NCI-H510A (cell line): ENCODE measurements around the gene GPC1.
A peak's percentile ranks its signal among the peaks of the same experiment; 100 is the strongest.
"Not testable (repeated sequence)": the region's sequence is repeated elsewhere in the genome, so short reads cannot be mapped to it uniquely, and the experiment has no call there.

ENCODE experiments used
- DNase-seq: peaks from one replicate; lab custom pipeline; 2025; lab: John Stamatoyannopoulos, UW

GPC1 gene, protein sequence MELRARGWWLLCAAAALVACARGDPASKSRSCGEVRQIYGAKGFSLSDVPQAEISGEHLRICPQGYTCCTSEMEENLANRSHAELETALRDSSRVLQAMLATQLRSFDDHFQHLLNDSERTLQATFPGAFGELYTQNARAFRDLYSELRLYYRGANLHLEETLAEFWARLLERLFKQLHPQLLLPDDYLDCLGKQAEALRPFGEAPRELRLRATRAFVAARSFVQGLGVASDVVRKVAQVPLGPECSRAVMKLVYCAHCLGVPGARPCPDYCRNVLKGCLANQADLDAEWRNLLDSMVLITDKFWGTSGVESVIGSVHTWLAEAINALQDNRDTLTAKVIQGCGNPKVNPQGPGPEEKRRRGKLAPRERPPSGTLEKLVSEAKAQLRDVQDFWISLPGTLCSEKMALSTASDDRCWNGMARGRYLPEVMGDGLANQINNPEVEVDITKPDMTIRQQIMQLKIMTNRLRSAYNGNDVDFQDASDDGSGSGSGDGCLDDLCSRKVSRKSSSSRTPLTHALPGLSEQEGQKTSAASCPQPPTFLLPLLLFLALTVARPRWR

DNA sequence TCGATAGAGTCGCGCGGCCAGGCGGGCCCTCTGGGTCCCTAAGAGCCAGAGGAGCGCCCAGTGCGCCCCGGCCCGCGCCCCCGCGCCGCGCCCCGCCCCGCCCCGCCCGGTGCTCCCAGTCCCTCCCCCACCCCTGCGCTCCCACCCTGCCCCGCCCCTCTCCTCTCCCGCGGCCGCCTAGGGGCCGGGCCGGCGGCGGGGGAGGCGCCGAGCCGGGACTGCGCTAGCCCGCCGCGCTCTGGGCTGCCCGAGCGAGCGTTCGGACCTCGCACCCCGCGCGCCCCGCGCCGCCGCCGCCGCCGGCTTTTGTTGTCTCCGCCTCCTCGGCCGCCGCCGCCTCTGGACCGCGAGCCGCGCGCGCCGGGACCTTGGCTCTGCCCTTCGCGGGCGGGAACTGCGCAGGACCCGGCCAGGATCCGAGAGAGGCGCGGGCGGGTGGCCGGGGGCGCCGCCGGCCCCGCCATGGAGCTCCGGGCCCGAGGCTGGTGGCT is at the start of gene GPC1:
TSS of gene GPC1 (plus strand) at position 207 of the 491 bp plus-strand sequence. CDS start at position 463, 256 bp downstream.
- DNase-seq = peak; percentile 44

DNA sequence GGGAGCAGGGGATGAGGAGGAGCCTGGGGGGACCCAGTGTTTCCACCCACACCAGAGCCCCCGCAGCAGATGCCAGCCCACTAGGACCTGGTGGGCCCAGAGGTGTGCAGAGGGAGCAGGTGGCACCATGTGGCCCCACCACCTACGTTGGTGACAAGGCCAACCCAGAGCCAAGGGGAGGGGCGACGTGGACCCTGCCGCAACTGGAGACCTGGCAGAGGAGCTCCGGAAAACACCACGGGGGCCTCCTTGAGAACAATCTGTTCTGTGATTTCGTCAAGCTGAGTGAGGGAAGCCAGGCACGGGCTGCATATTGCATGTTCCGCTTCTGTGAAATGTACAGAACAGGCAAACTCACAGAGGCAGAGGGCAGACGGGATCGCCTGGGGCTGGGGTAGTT is 49.1 kb upstream of the GPC1 start:
- DNase-seq = no peak

GRCh38 chr2:240386743-240387142 is 48.7 kb upstream of the GPC1 start:
- DNase-seq = not testable (repeated sequence)

DNA sequence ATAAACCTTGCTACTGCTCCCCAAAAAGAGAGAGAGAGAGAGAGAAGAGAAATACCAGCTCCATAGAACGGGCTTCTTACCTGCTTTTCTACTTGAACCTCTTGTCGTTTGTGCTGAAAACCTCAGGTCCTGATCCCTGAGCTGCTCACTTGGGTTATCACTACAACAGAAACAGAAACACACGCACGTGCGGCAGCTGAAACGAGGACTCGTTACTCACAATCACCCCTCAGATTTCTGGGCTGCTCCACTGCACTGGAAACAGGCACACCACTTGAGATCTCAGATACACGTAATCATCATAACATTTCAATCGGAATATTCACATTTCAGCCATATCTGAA is 48.2 kb upstream of the GPC1 start:
- DNase-seq = no peak

DNA sequence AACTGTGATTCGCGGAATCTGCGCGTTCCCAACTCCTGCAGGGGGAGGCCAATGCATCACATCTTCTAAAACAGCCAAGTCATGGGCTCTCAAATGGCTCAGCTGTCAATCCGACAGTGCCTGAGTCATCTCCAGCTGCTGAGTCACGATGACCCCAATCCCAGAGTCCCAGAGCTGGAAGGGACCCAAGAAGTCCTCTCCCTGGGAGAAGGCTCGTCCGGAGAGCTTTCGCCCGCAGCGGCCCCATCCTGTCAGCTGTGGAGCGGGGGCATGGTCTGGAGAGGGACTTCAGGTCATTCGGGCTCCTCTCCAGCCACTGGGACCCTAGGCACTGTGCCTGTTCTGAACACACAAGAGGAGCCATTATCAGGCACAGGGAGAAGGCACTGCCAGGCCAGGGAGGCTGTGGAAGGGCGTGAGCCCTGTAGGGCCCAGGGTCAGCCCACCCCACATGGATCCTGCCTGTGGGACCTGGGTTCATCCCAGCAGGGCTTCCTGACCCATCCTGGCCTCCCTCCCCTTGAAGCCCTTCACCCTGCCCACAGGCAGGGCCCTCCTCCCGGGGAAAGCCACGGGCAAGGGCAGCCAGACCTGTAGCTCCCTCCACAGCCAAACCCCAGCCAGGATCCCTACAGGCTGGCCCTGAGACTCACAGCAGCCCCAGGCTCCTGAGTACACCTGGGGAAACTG is 47.6 kb upstream of the GPC1 start:
- DNase-seq = no peak

- no peak for DNase-seq
Measured at GRCh38 chr2:240388471-240389301, 46.8 kb upstream of the GPC1 start.

DNA sequence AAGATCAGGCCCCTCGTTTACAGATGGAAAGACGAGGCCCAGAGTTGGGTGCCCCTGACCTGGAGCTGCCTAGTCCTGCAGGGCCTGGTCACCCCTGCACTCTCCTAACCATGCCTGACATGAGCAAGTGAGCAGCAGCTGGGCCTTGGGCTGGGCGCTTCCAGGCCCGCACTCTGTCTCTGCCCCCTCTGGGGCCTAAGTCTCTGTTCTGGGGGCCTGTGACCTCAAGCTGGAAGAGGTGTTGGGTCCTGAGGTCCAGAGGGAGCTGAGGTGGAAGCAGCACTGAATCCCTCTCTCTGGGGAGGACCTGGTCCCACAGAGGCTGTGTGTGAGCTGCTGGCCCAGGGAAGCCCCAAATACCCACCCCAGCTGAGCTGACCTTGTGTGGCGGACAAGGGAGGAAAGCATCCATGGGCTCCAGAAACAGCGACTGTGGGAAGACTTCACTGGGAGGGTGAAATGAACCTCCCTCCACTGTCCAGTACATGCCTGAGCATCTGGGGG is 46.1 kb upstream of the GPC1 start:
- DNase-seq = no peak

DNA sequence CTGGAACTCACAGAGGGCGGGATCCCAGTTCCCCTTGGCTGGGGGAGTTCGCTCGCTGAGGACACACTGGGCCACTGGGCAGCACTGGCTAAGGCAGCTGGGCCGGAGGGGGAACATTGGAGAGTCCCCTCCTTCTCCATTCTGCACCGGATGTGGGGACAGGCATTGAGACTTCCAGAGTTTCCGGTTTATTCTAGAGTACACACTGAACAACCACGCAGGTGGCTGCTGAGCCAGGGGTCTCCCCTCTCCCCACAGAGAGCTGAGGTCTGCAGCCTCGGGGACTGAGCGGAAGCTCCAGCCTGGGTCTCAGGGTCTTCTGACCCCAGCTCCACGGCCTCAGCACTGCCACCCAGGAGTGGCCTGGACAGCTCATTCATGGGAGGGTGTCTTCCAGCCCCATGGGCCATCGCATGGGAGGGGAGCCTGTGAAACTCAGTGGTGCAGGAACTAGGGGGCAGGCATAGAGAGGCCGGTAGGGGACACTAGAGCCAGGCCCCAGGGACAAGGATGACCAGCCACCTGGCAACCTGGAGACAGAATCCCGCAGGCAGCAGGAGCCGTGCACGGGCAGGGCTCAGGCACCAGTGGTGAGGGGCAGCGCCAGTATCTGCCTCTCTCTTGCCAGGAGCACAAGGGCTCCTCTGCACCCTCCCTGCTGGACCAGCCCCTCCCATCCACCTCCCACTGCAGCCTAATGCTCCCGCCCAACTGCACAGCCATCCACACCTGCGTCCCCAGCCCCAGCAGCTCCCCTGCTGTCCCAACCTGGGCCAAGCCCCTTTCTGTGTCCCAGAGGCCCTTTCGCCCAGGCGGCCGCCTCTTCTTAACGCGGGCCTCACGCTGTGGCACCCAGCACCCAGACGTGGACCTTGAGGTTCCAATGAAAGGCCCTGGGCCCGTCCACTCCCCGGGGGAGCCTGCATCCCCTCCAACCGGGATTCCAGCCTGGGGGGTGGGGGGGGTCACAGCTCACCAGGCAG is 45.1 kb upstream of the GPC1 start:
- no peak for DNase-seq

DNA sequence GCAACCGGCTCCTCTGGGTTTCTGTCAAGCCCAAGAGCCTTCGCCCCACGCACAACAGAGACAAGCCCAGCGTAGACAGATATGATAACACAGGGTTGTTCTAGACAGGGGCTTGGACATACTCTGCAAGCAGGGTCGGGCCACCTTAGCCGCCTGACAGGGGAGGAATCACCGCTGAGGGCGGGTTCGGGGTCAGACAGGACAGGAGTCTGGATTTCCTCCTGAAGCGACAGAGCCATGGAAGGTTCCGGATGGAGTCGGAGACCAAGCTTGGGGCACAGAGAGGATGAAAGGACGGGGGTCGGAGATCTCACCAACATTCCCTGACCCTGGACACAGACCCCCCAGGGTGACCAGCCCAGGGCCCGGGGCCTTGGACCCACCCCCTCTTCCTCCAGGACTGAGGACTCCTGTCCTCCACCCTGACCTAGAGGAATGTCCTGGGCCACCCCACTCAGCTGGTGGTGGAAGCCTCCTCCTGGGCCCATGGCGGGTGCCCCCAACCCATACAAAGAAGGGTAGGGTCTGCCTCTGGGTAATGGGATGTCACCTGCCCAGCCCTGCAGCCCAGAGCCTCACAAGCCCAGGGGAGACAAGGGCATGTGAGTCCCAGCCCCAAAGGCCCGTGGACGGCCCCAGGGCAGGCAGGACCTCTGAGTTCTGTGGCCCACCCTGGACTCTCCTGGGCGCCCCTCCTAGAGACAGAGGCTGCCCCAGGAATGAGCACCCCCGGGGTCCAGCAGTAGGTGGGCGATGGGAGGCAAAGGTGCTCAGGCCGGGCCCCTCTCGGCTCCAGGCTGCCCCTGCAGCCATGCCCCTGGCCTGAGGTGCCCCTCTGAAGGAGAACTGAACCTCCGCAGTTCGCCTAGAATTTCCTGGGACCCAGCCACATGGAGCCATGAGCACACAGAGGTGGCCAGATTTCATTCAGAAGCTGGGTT is 44.1 kb upstream of the GPC1 start:
- DNase-seq = no peak

- no peak for DNase-seq
Measured at GRCh38 chr2:240392084-240392947, 43.1 kb upstream of the GPC1 start.

GRCh38 chr2:240392948-240393830 is 42.3 kb upstream of the GPC1 start:
- DNase-seq = no peak

- no peak for DNase-seq
Measured at GRCh38 chr2:240393831-240394410, 41.5 kb upstream of the GPC1 start.

GRCh38 chr2:240394549-240394948 is 40.9 kb upstream of the GPC1 start:
- no peak for DNase-seq

- DNase-seq = no peak
Measured at GRCh38 chr2:240395448-240395847, 40.0 kb upstream of the GPC1 start.

GRCh38 chr2:240395896-240396622 is 39.4 kb upstream of the GPC1 start:
- no peak for DNase-seq
